Endothelial cell (in vitro differentiated cells): ENCODE data around the gene KRCC1. TPM values are rescaled to one million over a fixed set of nuclear protein-coding genes. Genes with fewer than 3 reads are reported as not detected.

Source experiments
- DNase-seq: peaks from one replicate; pipeline ENCODE4 v3.0.0; 2021; ENCODE audit warnings: low spot score
- H3K27ac Mint-ChIP-seq: one replicate; pipeline ENCODE4 v1.8.0; 2021; ENCODE audit warnings: mixed read lengths, inconsistent platforms; ENCODE audit not compliant: unreplicated experiment
- H3K27me3 Mint-ChIP-seq: one replicate; pipeline ENCODE4 v1.8.0; 2021; ENCODE audit warnings: mild to moderate bottlenecking, moderate library complexity, mixed read lengths, inconsistent platforms; ENCODE audit not compliant: unreplicated experiment
- H3K36me3 Mint-ChIP-seq: one replicate; pipeline ENCODE4 v1.8.0; 2021; ENCODE audit warnings: mild to moderate bottlenecking, low read depth, mixed read lengths, inconsistent platforms; ENCODE audit not compliant: unreplicated experiment
- H3K4me1 Mint-ChIP-seq: one replicate; pipeline ENCODE4 v1.8.0; 2021; ENCODE audit warnings: mild to moderate bottlenecking, mixed read lengths, inconsistent platforms; ENCODE audit not compliant: unreplicated experiment
- H3K4me3 Mint-ChIP-seq: one replicate; pipeline ENCODE4 v1.8.0; 2021; ENCODE audit warnings: mild to moderate bottlenecking, mixed read lengths, inconsistent platforms; ENCODE audit not compliant: unreplicated experiment
- H3K9me3 Mint-ChIP-seq: one replicate; pipeline ENCODE4 v1.8.0; 2021; ENCODE audit warnings: mixed read lengths, inconsistent platforms; ENCODE audit not compliant: unreplicated experiment
- CTCF ChIP-seq: fragments of 200-600 bp; sonication (generic); IDR thresholded peaks from one replicate; pipeline ENCODE4 v1.5.0; 2021; ENCODE audit warnings: antibody characterized with exemption; ENCODE audit not compliant: unreplicated experiment
- total RNA-seq: library from RNA; stranded (reverse); fragmentation: NEBNext Ultra II Directional; extraction: Animal tissue kit (Norgen Biotek cat#: 25700); gene quantifications from one replicate; pipeline ENCODE4 v1.2.1, GENCODE V29; 2021; ENCODE audit not compliant: unreplicated experiment

The KRCC1 gene
- total RNA-seq, 1 donor from 2014 or later: 18.0 TPM

- Mint-ChIP-seq H3K27me3 (peaks cover 16% of the 10 kb centered on the region), H3K4me1 (peaks cover 12% of the 10 kb centered on the region), H3K9me3 (no peaks in the 10 kb centered on the region), H3K36me3 (no peaks in the 10 kb centered on the region), H3K4me3 (peak overlapping the region; percentile 98), H3K27ac (peak overlapping the region; percentile 98)
- TF ChIP-seq CTCF: no peak
- DNase-seq: no peak
Observed at GRCh38 chr2:88016960-88017779, 38.4 kb downstream of the KRCC1 start.

- TF ChIP-seq CTCF: no peak
- Mint-ChIP-seq H3K36me3 (no peaks in the 10 kb centered on the region), H3K4me3 (peak within 1 kb of the TSS; percentile 98), H3K27me3 (peaks cover 16% of the 10 kb centered on the region), H3K27ac (peak within 1 kb of the TSS; percentile 98), H3K4me1 (peaks cover 12% of the 10 kb centered on the region), H3K9me3 (no peaks in the 10 kb centered on the region)
- DNase-seq: peak; percentile 70
Observed at GRCh38 chr2:88016086-88016959, 39.3 kb downstream of the KRCC1 start, which contains the start of gene RNU2-63P. RNU2-63P (minus strand) TSS chr2:88016547.

- Mint-ChIP-seq H3K4me3 (no peak overlapping the region), H3K27me3 (peaks cover 2% of the 10 kb centered on the region), H3K27ac (no peak overlapping the region), H3K4me1 (no peaks in the 10 kb centered on the region), H3K9me3 (no peaks in the 10 kb centered on the region), H3K36me3 (no peaks in the 10 kb centered on the region)
- DNase-seq: no peak
- TF ChIP-seq CTCF: no peak
Observed at GRCh38 chr2:88011011-88011410, 44.6 kb downstream of the KRCC1 start.

- peaks cover 2% of the 10 kb centered on the region for H3K27me3 Mint-ChIP-seq
- no peaks in the 10 kb centered on the region for H3K36me3 Mint-ChIP-seq
- H3K9me3 Mint-ChIP-seq: no peaks in the 10 kb centered on the region
- DNase-seq: no peak
- H3K4me1 Mint-ChIP-seq: no peaks in the 10 kb centered on the region
- no peak overlapping the region for H3K27ac Mint-ChIP-seq
- no peak for TF ChIP-seq CTCF
- no peak overlapping the region for H3K4me3 Mint-ChIP-seq
Observed at GRCh38 chr2:88010136-88010535, 45.4 kb downstream of the KRCC1 start.
